Neural cell (in vitro differentiated cells): ENCODE results near the gene MTOR. TPM values are rescaled to one million over a fixed set of nuclear protein-coding genes. Genes with fewer than 3 reads are reported as not detected.

Experiments used
- H2AFZ ChIP-seq: fragments of 200-600, 300-800 bp; sonication (generic), shearing (Covaris generic); 2 replicates; pipeline ENCODE4 v1.6.0; 2014; ENCODE audit warnings: low read depth, mild to moderate bottlenecking, antibody characterized with exemption, low read length, moderate library complexity
- H3F3A ChIP-seq: fragments of 200-600 bp; shearing (Covaris generic); 2 replicates; pipeline ENCODE4 v1.6.1; 2016; ENCODE audit warnings: mild to moderate bottlenecking, moderate library complexity, mixed read lengths, antibody characterized with exemption, low read length; ENCODE audit not compliant: insufficient read depth, poor library complexity, severe bottlenecking
- H3K27ac ChIP-seq: fragments of 200-600, 300-800 bp; sonication (generic), shearing (Covaris generic); 2 replicates; pipeline ENCODE4 v1.5.1; 2014; ENCODE audit warnings: mild to moderate bottlenecking, low read length, moderate library complexity
- H3K27me3 ChIP-seq: fragments of 300-800, 200-600 bp; sonication (generic), shearing (Covaris generic); 2 replicates; pipeline ENCODE4 v1.6.0; 2014; ENCODE audit warnings: mild to moderate bottlenecking, low read depth, low read length, moderate library complexity; ENCODE audit not compliant: insufficient read depth
- H3K36me3 ChIP-seq: fragments of 300-800, 200-600 bp; sonication (generic), shearing (Covaris generic); 2 replicates; pipeline ENCODE4 v1.5.1; 2014; ENCODE audit warnings: mild to moderate bottlenecking, antibody characterized with exemption, low read length, moderate library complexity; ENCODE audit not compliant: insufficient read depth
- H3K4me2 ChIP-seq: fragments of 300-800, 200-600 bp; sonication (generic), shearing (Covaris generic); 2 replicates; pipeline ENCODE4 v1.6.0; 2014; ENCODE audit warnings: mild to moderate bottlenecking, low read length
- H3K4me3 ChIP-seq: fragments of 300-800, 200-600 bp; sonication (generic), shearing (Covaris generic); 2 replicates; pipeline ENCODE4 v1.5.1; 2014; ENCODE audit warnings: mild to moderate bottlenecking, low read length, moderate library complexity
- H3K79me2 ChIP-seq: fragments of 200-600 bp; shearing (Covaris generic); replicated peaks from 2 replicates; pipeline ENCODE4 v1.6.0; 2014; ENCODE audit warnings: mild to moderate bottlenecking, low read length, moderate library complexity; ENCODE audit not compliant: insufficient read depth
- H3K9ac ChIP-seq: fragments of 300-800, 200-600 bp; sonication (generic), shearing (Covaris generic); 2 replicates; pipeline ENCODE4 v1.6.1; 2016; ENCODE audit warnings: mild to moderate bottlenecking, low read length, mixed read lengths
- H3K9me2 ChIP-seq: fragments of 200-600 bp; shearing (Covaris generic); 2 replicates; pipeline ENCODE4 v1.6.1; 2016; ENCODE audit warnings: mild to moderate bottlenecking, low read length, mixed read lengths; ENCODE audit not compliant: insufficient read depth
- H3K9me3 ChIP-seq: fragments of 200-600, 300-800 bp; sonication (generic), shearing (Covaris generic); 2 replicates; pipeline ENCODE4 v1.6.1; 2016; ENCODE audit warnings: mild to moderate bottlenecking, mixed run types, low read length, moderate library complexity, mixed read lengths
- H4K20me1 ChIP-seq: fragments of 200-600 bp; shearing (Covaris generic); 2 replicates; pipeline ENCODE4 v1.6.1; 2016; ENCODE audit warnings: mild to moderate bottlenecking, mixed run types; ENCODE audit not compliant: insufficient read depth
- CTCF ChIP-seq: fragments of 450-650 bp; IDR thresholded peaks from 2 replicates; pipeline ENCODE4 v1.5.1; 2014; ENCODE audit warnings: antibody characterized with exemption, mild to moderate bottlenecking, moderate library complexity; ENCODE audit not compliant: poor library complexity, severe bottlenecking
- EZH2 ChIP-seq: fragments of 200-600, 300-800 bp; shearing (Covaris generic), sonication (generic); IDR thresholded peaks from 2 replicates; pipeline ENCODE4 v1.6.1; 2014; ENCODE audit warnings: antibody characterized with exemption, low read length, borderline replicate concordance, mild to moderate bottlenecking; ENCODE audit not compliant: insufficient read depth, poor library complexity, severe bottlenecking
- RAD21 ChIP-seq: fragments of 450-650 bp; conservative IDR thresholded peaks from 2 replicates; pipeline ENCODE4 v1.6.1; 2014; ENCODE audit warnings: antibody characterized with exemption, mild to moderate bottlenecking, moderate library complexity
- REST ChIP-seq: IDR thresholded peaks from 2 replicates; pipeline ENCODE4 v1.6.1; 2012; ENCODE audit warnings: borderline replicate concordance
- SMC3 ChIP-seq: fragments of 450-650 bp; conservative IDR thresholded peaks from 2 replicates; pipeline ENCODE4 v1.6.1; 2014; ENCODE audit warnings: antibody characterized with exemption, mild to moderate bottlenecking, moderate library complexity; ENCODE audit not compliant: poor library complexity
- polyA plus RNA-seq: library from polyadenylated mRNA; depleted of rRNA; stranded (reverse); fragments of >200 nt; gene quantifications from 2 replicates; pipeline ENCODE4 v1.2.3, GENCODE V29; 2014

MTOR gene
- polyA plus RNA-seq, 1 donor from 2014 or later, result 41.2 TPM

GRCh38 chr1:11134898-11135266 is 127.5 kb downstream of the MTOR start:
- Histone ChIP-seq H3K27ac (no peak overlapping the region), H3K36me3 (peaks cover 4% of the 10 kb centered on the region)

GRCh38 chr1:11134251-11134897 is 128.0 kb downstream of the MTOR start:
- Histone ChIP-seq H3K36me3 (peaks cover 8% of the 10 kb centered on the region), H3K27ac (no peak overlapping the region), H2AFZ (no peak overlapping the region), H3K79me2 (no peaks in the 10 kb centered on the region), H3K4me3 (no peak overlapping the region), H3K4me2 (no peak overlapping the region), H3K27me3 (no peaks in the 10 kb centered on the region), H3K9ac (no peak overlapping the region), H3K9me2 (no peaks in the 10 kb centered on the region), H3K9me3 (no peaks in the 10 kb centered on the region), H3F3A (no peaks in the 10 kb centered on the region), H4K20me1 (no peaks in the 10 kb centered on the region)
- TF ChIP-seq RAD21 (no peak), CTCF (no peak), REST (no peak), SMC3 (no peak)

More at GRCh38 chr1:11134898-11135266, 127.5 kb downstream of the MTOR start:
- no peak overlapping the region for H3K4me3 ChIP-seq
- no peaks in the 10 kb centered on the region for H3K9me3 ChIP-seq
- H3K27me3 ChIP-seq, result no peaks in the 10 kb centered on the region
- no peaks in the 10 kb centered on the region for H3F3A ChIP-seq
- TF ChIP-seq CTCF (no peak), EZH2 (no peak)
- no peak overlapping the region for H3K9ac ChIP-seq
- no peak overlapping the region for H3K4me2 ChIP-seq
- H3K79me2 ChIP-seq, result no peaks in the 10 kb centered on the region
- no peaks in the 10 kb centered on the region for H4K20me1 ChIP-seq
- no peak overlapping the region for H2AFZ ChIP-seq
- no peaks in the 10 kb centered on the region for H3K9me2 ChIP-seq
